HG03039 (cell line): ENCODE data around the gene BIN1.

Source experiments
- ATAC-seq: cut with Tn5 transposase; IDR thresholded peaks from one replicate; pipeline ENCODE4 v1.9.1; 2021; ENCODE audit warnings: mild to moderate bottlenecking, moderate library complexity; ENCODE audit not compliant: unreplicated experiment

BIN1 gene

DNA sequence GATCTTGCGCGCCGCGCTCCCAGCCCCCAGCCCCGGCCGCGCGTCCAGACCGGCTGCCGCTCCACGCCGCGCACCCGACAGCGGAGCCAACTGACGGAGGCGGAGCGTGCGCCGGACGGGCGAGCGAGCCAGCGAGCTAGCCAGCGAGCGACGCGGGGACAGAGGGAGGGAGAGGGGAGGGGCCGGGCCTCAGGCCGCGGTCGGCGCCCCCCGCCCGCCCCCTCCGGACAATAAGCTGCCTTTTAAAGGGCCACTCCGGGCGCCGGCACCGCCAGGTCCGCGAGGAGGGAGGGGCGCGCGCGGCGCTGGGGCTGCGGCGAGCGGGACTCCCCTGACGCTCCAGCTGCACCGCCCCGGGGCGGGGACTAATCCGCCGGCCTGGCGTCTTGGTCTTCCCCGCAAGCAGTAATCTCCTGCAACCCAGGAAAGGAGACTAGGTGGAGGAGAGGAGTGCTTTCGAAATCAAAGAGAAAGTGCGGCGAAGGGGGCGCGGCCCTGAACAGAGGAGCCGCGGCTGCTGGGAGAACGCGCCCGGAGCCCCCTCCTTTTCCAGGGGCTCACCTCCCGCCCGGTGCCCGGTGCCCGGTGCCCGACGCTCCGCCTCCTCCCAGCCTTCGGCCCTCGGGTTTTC, at the start of gene BIN1:
Gene BIN1 (minus strand): TSS at position 164 of the 631 bp plus-strand sequence. CDS start 211 bp downstream, outside the sequence.
- ATAC-seq, result peak; percentile 88

DNA sequence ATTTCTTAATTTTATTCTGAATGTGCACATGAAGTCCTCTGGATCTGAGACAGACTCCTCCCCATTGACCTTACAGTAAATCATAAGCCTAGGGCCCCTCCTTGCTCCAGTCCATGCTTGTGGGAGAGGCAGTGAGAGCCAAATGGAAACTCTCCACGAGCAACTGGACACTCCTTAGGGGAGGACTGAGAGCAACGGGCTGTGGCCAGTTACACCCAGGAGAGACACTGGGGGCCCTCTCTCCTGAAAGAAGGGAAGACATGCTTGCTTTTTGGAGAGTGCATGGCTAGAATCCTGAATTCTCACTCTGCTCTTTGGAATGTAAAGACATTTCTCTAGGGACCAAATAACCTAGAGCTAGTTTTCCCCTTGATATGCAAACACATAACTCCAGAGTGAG, 49.0 kb upstream of the BIN1 start:
- no peak for ATAC-seq

- ATAC-seq, result no peak
Observed at GRCh38 chr2:127155028-127155581, 48.2 kb upstream of the BIN1 start.

DNA sequence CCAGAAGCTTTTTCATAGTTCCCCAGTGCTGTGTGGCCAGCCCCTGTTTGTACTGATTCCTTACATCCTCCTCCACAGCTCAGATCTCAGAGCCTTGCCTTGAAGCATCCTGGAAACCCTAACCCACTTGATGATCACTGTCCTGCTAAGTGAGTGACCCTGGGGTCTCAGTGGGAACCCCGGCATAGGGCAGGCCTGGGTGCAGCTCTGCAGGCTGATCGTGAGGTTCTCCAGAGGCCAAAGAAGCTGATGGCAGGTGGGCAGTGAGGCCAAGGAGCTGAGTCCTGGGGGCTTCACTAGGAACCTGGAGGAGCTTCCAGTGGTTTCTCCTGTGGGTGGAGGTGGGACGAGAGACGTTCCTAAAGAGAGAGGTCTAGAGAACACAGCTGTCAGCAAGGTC, 47.4 kb upstream of the BIN1 start:
- ATAC-seq, result no peak

DNA sequence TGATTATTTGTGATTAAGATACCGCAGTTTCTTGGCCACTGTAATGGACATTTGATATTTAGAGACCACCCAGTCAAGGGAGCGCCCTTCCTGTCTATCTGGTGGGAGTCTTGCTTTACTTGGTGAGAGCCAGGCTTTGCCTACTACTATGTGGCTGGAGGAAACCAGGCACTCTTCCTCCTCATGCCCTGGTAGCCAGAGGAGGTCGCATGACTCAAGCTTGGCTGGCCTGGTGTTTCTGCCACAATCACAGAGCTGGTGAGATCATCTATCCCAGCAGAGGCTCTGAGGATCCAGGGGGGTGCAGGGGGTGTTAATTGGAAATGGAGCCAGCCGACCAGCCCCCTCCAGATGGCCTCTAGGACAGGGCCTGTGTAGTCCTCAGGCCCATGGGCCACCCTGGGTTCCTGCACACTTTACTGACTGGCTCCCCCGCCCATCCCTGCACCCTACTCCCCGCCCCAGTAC, 46.8 kb upstream of the BIN1 start:
- ATAC-seq, result no peak

- ATAC-seq, result no peak
Observed at GRCh38 chr2:127150996-127151395, 44.0 kb upstream of the BIN1 start.

DNA sequence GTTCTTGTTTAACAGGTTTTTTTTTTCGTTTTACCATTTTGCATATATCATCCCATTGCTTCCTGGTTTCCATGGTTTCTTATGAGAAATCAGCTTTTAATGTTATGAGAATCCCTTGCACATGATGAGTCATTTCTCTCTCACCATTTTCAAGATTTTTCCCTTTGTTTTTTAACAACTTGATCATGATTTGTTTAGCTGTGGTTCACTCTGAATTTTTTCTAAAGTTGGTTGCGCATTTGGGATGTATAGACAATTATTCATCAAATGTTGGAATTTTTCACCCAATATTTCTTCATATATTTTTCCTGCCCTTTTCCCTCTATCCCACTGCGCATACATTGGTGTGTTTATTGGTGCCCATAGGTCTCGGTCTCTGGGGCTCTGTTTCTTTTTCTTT, 42.4 kb upstream of the BIN1 start:
- no peak for ATAC-seq

DNA sequence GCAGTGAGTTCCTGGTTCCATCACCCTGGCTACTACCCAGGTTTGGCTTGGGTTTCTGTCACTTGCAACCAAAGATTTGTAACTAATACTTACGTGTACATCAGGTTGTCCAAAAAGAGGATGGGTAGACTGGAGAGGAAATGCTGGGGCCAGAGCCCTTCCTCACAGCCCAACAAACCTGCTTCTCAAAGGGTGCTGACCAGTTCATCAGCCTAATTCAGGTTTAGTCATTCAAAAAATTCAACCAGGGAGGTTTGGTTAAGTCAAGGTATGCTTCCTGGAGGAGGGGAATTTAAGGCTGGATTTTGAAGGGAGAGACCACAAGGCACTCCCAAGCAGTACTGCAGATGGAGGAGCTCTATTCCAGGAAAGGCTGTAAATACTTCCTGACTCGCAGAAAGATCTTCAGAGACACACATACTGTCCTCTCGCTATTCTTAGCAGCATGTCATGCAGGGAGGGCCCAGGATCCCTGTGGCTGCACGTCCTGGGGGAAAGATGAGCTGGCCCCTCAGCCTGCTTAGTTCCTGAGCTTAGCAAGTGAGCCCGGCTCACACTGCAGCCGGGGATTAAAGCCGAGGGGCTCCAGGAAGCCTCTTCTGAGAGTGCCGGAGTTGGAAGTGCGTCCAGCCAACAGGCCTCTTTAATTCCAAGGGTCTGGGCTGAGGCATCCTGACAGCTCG, 40.0 kb upstream of the BIN1 start:
- ATAC-seq, result no peak

DNA sequence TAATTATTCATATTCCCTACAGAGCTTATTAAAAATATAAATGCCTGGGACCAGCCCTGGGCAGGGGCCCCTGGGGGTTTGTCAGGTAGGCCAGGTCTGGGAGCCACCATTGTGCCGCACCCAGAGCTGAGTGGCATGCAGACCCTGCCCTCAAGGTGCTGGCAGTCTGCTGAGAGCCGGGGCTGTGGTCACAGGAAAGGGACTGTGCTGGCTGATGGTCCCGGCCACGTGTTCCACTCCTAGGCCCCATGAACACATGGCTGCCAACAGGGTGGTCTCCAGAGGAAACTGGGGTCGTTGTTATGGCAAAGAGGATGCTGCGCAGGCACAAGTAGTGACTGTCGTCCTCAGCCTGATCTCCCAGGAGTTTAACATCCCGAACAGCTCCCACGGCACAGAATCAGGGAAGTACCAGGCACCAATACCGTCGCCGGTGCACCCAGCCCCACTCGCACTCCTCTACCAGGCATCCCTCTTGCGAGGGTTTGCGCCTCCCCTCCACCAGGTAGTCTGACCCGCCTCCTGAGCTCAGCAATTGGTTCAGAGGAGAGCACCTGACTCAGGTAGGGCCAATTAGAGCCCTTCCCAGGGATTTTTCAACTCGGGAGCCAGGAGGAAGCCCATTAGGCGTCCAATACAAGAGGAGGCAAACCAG, 39.2 kb upstream of the BIN1 start:
- ATAC-seq, result no peak

- no peak for ATAC-seq
Observed at GRCh38 chr2:127145280-127145895, 38.4 kb upstream of the BIN1 start.

DNA sequence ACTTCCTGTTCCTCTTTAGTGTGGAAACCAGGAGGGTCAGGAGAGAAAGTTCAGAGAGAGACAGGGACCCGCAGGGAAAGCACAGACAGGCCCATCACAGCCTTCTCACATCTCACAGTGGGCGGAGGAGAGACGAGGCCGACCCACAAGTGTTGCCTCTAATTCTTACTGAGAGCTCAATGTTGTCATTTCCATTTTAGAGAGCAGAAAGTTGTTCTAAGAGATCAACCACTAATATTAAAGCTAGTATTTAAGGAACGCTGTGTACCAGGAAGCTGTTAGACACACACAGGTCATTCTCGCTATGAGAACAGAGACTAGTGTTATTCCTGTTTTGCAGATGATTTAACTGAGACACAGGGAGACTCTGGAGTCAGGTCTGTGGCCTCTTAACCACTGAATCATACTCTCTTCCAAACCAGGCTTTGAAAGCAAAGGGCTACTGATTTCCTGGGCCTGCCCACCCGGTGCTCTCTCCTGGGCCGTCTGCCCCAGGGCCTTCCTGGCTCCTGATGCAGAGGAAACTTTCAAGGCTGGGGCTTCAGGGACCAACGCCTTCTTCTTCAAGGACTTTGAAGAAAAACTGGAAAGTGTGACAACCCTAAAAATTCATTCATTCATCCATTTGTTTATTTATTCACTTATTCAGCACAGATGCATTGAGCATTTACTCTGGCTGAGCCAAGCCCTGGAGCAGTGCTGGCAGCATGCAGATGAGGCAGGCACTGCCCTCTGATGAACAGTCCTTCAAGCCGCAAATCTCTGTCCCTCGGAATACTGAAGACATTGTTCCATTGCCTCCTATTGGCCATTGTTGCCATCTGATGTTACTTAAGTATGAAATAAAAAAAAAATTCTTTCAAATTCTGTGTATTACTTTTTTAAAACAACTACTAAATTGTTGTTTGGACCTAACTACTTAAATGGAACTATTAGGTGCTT, 37.2 kb upstream of the BIN1 start:
- ATAC-seq, result no peak

DNA sequence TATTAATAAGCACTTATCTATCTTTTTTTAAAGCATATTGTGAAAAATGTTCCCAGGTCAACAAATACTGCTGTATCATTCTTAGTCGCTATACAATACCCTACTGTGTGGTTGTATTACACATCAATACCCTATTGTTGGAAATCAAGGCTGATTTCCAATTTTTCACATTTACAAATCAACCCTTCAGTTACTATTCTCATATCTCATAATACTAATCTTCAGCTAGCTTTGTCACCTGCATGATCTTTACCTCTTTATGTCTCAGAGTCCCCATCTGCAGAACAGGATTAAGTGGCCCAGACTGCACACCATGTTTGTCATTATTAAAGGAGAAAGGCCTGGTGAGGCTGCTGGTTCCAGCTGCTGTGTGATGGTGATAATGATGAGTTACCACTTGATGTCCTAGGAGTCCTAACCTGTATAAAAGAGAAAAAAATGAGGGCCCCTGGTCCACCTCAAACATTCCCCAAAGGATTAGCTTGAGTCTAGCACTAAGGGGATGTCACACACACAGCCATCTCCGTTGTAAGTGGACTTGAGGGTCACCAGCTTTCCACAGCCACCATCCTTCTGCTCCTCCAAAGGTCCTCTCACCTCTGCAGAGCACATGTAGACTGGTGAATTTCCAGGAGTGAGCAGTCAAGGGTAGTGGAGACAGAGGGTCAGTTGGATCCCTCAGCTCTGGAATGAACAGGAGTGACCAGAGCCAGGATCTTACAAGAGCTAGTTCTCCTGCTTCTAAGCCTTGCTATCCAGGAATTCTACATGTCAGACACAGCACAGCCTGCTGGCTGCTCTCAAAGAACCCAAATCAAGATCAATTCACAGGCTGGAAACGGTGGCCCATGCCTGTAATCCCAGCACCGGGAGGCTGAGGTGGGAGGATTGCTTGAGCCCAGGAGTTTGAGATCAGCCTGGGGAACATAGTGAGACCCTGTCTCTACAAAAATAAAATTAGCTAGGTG, 36.0 kb upstream of the BIN1 start:
- ATAC-seq, result no peak

DNA sequence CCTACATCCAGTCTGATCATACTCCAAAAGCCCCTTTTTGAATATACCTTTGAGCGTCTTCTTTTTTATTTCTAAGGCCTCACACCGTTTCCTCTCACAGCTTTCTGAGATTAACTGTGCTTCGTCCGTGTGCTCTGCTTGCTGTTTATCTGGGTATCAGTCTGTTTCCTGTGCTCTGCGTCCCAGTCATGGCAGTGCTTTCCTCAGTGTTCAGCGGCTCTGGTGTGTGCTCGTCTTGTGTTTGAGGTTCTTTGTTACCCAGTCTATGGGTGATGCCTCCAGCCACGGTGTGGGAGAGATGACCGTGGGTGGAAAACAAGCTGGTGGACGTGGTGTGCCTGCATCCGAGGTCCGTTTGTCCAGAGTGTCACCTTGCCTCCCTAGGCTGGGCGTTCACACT, 33.6 kb upstream of the BIN1 start:
- no peak for ATAC-seq

- no peak for ATAC-seq
Observed at GRCh38 chr2:127139766-127140165, 32.8 kb upstream of the BIN1 start.

DNA sequence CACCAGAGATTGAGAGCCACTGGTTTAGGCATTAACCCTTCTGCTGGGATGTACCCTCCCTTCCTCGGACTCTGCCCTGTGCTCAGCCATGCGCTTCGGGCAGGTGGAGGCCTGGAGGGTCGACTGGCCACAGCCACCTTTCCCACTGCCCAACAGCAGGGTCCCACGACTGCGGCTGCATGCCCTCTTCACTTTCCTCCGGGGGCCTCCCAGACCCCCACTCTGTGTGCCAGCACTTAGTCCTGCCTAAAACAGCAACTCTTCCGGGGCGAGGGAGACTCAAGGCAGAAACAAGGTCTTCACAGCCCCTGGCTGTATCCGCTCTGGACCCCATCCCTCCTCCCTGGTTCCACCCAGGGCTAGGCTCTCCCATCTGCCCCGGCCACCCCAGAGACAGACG, 31.3 kb upstream of the BIN1 start:
- no peak for ATAC-seq

DNA sequence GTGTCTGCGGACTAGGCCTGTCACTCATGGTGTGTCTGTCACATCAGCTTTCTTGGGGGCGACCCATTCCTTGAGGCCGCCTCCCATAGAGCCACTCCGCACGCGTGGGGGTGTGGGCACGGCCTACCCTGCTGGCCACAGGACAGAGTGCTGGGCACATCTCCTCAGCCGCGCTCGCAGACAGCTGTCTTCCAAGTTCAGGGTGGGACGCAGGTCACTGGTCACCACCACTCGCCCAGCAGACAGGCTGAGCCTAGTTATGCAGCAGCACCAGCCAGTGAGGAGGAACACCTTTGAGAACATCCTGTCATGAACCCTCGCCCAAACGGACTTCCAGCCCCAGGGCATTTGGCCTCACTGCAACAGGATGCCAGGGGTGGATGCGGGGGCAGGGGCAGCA, 30.8 kb upstream of the BIN1 start:
- no peak for ATAC-seq

GRCh38 chr2:127137225-127137624, 30.3 kb upstream of the BIN1 start:
- no peak for ATAC-seq

- ATAC-seq, result peak; percentile 56
Observed at GRCh38 chr2:127134833-127135830, 28.2 kb upstream of the BIN1 start.
